Astrocyte of the cerebellum (primary cell): Measurements from ENCODE around the gene CYBC1.

Source experiments
- DNase-seq: peaks from one replicate; pipeline ENCODE4 v3.0.0-alpha.2; 2011; ENCODE audit warnings: low read depth
- H3K4me3 ChIP-seq: 2 replicates; pipeline ENCODE4 v1.5.1; 2011; ENCODE audit warnings: mild to moderate bottlenecking, low read depth, low read length, moderate library complexity
- in situ Hi-C: cut with HindIII; loops from 2 replicates; pipeline ENCODE4 v1.10.0; 2017; ENCODE audit warnings: low sequenced_read_pairs
- TF ChIP-seq, protein P1 (sequence below): IDR thresholded peaks from 2 replicates; pipeline ENCODE4 v1.5.1; 2012; ENCODE audit warnings: low read length, low read depth, moderate library complexity, mild to moderate bottlenecking; ENCODE audit errors: missing control alignments

Gene CYBC1

DNA sequence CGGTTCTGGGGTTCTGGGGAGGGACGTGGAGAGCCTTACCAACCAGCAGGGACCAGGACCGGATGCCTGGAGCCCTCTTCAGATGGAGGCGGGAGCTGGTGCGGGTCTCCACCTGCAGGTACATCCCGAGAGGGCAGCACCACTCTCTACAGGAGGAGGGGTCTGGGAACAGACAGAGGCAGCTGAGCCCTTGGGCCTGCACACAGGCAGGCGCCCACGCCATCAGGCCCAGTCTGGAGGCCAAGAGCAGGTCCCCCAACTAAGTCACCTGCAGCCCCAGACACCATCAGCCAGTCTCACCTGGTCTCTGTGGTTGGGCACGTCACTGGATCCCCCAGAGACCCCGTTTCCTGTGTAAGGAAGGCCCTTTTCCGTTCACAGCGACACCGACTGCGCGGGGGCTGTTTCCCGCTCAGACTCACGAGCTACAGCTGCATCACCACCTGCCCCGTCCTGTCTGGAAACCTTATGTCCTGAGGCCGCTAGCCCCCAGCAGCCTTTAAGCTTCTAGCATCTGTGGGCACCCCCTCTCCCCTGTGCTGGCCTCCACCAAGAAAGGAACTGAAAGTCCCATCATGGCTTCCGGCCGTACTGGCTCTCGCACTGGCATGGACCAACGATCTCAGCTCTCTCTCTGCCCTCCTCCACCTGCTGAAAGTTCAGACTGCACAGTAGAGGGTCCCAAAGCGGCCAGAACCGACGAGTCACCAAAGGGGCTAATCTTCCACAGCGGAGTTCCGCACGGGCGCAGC is 1.2 kb downstream of the CYBC1 start:
- H3K4me3 ChIP-seq = peak overlapping the region; percentile 86
- in situ Hi-C loops = no loop called here
- no peak for DNase-seq
- TF ChIP-seq, protein P1, sequence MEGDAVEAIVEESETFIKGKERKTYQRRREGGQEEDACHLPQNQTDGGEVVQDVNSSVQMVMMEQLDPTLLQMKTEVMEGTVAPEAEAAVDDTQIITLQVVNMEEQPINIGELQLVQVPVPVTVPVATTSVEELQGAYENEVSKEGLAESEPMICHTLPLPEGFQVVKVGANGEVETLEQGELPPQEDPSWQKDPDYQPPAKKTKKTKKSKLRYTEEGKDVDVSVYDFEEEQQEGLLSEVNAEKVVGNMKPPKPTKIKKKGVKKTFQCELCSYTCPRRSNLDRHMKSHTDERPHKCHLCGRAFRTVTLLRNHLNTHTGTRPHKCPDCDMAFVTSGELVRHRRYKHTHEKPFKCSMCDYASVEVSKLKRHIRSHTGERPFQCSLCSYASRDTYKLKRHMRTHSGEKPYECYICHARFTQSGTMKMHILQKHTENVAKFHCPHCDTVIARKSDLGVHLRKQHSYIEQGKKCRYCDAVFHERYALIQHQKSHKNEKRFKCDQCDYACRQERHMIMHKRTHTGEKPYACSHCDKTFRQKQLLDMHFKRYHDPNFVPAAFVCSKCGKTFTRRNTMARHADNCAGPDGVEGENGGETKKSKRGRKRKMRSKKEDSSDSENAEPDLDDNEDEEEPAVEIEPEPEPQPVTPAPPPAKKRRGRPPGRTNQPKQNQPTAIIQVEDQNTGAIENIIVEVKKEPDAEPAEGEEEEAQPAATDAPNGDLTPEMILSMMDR = no peak

DNA sequence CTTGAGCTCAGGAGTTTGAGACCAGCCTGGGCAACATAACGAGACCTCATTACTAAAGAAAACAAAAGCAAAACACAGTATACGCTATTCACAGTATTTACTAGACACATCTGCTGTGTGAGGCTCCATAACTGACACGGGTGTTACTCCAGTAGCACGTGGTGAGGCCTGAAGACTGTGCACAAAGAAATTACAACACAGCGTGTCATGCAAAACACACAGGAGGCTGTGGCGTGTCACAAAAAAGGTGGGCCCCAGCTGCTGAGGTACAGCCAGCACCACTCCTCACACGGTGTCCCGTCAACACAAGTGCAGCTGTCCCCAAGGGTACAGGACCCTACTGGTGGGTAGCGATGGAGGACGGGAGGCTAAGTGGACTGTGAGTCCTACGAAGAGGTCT is 2.7 kb downstream of the CYBC1 start:
- TF ChIP-seq, protein P1 = no peak

DNA sequence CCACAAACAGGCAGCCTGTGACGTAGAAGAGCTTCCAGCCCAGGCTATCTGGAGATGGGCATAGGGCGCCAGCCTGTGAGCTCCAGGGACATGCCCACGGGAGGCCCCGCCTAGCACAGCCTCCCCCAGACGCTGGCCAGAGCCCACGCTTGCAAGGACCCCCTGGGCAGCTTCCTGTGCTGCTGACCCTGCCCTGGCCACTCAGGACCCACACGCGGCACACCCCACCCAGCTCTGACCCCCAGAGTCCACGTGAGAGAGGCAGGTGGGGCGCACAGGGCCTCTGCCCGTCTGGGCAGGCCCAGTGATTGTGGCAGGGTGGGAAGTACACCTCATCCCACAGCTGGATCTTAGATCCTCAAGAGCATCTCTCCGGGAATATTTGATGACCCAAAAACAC is 3.9 kb downstream of the CYBC1 start:
- TF ChIP-seq, protein P1 = no peak
- no peak for DNase-seq
- in situ Hi-C loops = no loop called here
- H3K4me3 ChIP-seq = no peak overlapping the region

More for the DNA sequence above, 2.7 kb downstream of the CYBC1 start:
- in situ Hi-C loops = no loop called here
- no peak overlapping the region for H3K4me3 ChIP-seq
- DNase-seq = no peak

- in situ Hi-C loops = no loop called here
- no peak for DNase-seq
- TF ChIP-seq, protein P1 = no peak
- H3K4me3 ChIP-seq = no peak overlapping the region
Measured at GRCh38 chr17:82446124-82446523, 4.4 kb downstream of the CYBC1 start.

DNA sequence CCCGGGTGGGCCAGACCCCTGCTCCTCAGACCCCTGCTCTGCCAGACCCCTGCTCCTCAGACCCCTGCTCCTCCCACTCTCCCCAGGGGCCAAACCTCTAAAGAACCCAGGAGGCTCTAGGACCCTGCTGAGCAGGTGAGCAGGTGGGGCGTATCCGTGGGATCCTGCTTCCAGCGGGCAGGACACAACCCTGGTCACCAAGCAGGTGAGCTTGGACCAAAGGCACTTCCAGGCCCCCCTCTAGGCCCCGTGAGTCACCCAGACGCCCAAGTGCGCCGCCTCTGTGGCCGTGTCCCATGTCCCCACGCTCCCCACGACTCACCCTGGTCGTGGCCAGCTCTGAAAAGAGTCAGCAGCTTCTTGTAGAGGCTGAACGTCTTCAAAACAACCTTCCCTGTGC is 5.0 kb downstream of the CYBC1 start:
- TF ChIP-seq, protein P1 = no peak
- in situ Hi-C loops = no loop called here
- H3K4me3 ChIP-seq = no peak overlapping the region
- no peak for DNase-seq

- DNase-seq = peak; percentile 16
- in situ Hi-C loops = no loop called here
- H3K4me3 ChIP-seq = no peak overlapping the region
- TF ChIP-seq, protein P1 = no peak
Measured at GRCh38 chr17:82444941-82445521, 5.5 kb downstream of the CYBC1 start.
